ENCODE results near the gene CDC20B.

The CDC20B gene

GRCh38 chr5:55160493-55161209 lies 12.3 kb downstream of the CDC20B start:
- DNase-seq (ENCODE audit: low read depth) = no peak
- no peak for TF ChIP-seq CTCF (IDR thresholded peaks at IDR 0.05; ENCODE audit: low read depth, low read length, missing control alignments)
- no peak overlapping the region for H3K4me3 ChIP-seq (ENCODE audit: low read depth, low read length)

- no peak for TF ChIP-seq CTCF (IDR thresholded peaks at IDR 0.05; ENCODE audit: low read depth, low read length, missing control alignments)
- no peak for DNase-seq (ENCODE audit: low read depth)
- no peak within 1 kb of the TSS for H3K4me3 ChIP-seq (ENCODE audit: low read depth, low read length)
Observed at GRCh38 chr5:55159763-55160492, 13.0 kb downstream of the CDC20B start, which contains the start of gene GPX8. GPX8 (plus strand) TSS chr5:55160171; CDS start chr5:55160193, 22 bp downstream.

GRCh38 chr5:55154873-55155272 lies 18.1 kb downstream of the CDC20B start:
- no peak overlapping the region for H3K4me3 ChIP-seq (ENCODE audit: low read depth, low read length)
- TF ChIP-seq CTCF (IDR thresholded peaks at IDR 0.05; ENCODE audit: low read depth, low read length, missing control alignments) = no peak
- DNase-seq (ENCODE audit: low read depth) = no peak

- TF ChIP-seq CTCF (IDR thresholded peaks at IDR 0.05; ENCODE audit: low read depth, low read length, missing control alignments) = no peak
- DNase-seq (ENCODE audit: low read depth) = no peak
- H3K4me3 ChIP-seq (ENCODE audit: low read depth, low read length) = no peak overlapping the region
Observed at GRCh38 chr5:55151923-55152842, 20.8 kb downstream of the CDC20B start.

GRCh38 chr5:55149308-55149795 lies 23.6 kb downstream of the CDC20B start:
- H3K4me3 ChIP-seq (ENCODE audit: low read depth, low read length) = no peak overlapping the region
- TF ChIP-seq CTCF (IDR thresholded peaks at IDR 0.05; ENCODE audit: low read depth, low read length, missing control alignments) = no peak
- no peak for DNase-seq (ENCODE audit: low read depth)

GRCh38 chr5:55146543-55147151 lies 26.3 kb downstream of the CDC20B start:
- TF ChIP-seq CTCF (IDR thresholded peaks at IDR 0.05; ENCODE audit: low read depth, low read length, missing control alignments) = peak; percentile 96
- H3K4me3 ChIP-seq (ENCODE audit: low read depth, low read length) = no peak overlapping the region
- DNase-seq (ENCODE audit: low read depth) = peak; percentile 34

Measured in GM12864 (cell line).